Measurements from ENCODE around the gene EPHB4.
"Not testable (repeated sequence)": the region's sequence is repeated elsewhere in the genome, so short reads cannot be mapped to it uniquely, and the experiment has no call there.

DNA sequence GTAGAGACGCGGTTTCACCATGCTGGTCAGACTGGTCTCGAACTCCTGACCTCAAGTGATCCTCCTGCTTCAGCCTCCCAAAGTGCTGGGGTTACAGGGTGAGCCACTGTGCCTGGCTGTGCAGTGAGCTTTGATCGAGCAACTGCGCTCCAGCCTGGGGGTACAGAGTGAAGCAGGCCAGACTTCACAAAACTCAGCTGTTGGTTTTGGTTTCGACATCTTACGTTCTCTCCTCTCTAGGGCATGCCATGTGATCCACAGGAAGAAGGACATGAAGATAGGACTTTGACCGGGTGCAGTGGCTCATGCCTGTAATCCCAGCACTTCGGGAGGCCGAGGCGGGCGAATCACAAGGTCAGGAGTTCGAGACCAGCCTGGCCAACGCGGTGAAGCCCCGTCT is 10.8 kb downstream of the EPHB4 start:
- TF ChIP-seq, protein P1, sequence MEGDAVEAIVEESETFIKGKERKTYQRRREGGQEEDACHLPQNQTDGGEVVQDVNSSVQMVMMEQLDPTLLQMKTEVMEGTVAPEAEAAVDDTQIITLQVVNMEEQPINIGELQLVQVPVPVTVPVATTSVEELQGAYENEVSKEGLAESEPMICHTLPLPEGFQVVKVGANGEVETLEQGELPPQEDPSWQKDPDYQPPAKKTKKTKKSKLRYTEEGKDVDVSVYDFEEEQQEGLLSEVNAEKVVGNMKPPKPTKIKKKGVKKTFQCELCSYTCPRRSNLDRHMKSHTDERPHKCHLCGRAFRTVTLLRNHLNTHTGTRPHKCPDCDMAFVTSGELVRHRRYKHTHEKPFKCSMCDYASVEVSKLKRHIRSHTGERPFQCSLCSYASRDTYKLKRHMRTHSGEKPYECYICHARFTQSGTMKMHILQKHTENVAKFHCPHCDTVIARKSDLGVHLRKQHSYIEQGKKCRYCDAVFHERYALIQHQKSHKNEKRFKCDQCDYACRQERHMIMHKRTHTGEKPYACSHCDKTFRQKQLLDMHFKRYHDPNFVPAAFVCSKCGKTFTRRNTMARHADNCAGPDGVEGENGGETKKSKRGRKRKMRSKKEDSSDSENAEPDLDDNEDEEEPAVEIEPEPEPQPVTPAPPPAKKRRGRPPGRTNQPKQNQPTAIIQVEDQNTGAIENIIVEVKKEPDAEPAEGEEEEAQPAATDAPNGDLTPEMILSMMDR (conservative IDR thresholded peaks at IDR 0.05 in 1 of 2, IDR thresholded peaks at IDR 0.05 in 1 of 2; ENCODE audit: extremely low read depth in 1 of 2, insufficient read depth in 1 of 2, low read depth in 1 of 2, low read length in 2 of 2) = not testable (repeated sequence)
- not testable (repeated sequence) for TF ChIP-seq EZH2 (IDR thresholded peaks at IDR 0.05; ENCODE audit: borderline replicate concordance, low read length)

All from mammary epithelial cell (primary cell).